NCI-H2196 treated with DMSO at 0.1 percent for 48 hours (cell line): ENCODE data around the gene TBC1D2.
"Not testable (repeated sequence)": the region's sequence is repeated elsewhere in the genome, so short reads cannot be mapped to it uniquely, and the experiment has no call there.

Experiments used
- DNase-seq: peaks from one replicate; lab custom pipeline; 2025; ENCODE audit not compliant: unreplicated experiment; lab: John Stamatoyannopoulos, UW

Gene TBC1D2

GRCh38 chr9:98271479-98271878 lies 16.0 kb upstream of the TBC1D2 start:
- no peak for DNase-seq

- DNase-seq = not testable (repeated sequence)
These were observed 14.8 kb upstream of the TBC1D2 start for GRCh38 chr9:98270284-98270683.

GRCh38 chr9:98269652-98270051 lies 14.2 kb upstream of the TBC1D2 start:
- not testable (repeated sequence) for DNase-seq

GRCh38 chr9:98267556-98267955 lies 12.1 kb upstream of the TBC1D2 start:
- not testable (repeated sequence) for DNase-seq

GRCh38 chr9:98264516-98264915 lies 9.1 kb upstream of the TBC1D2 start:
- DNase-seq = no peak

GRCh38 chr9:98263482-98264357 lies 8.3 kb upstream of the TBC1D2 start:
- peak; percentile 62 for DNase-seq

GRCh38 chr9:98263080-98263479 lies 7.6 kb upstream of the TBC1D2 start:
- no peak for DNase-seq

- DNase-seq = no peak
These were observed 6.6 kb upstream of the TBC1D2 start for GRCh38 chr9:98262056-98262455.

- DNase-seq = no peak
These were observed 5.2 kb upstream of the TBC1D2 start for GRCh38 chr9:98260635-98261034.

- DNase-seq = no peak
These were observed 4.3 kb upstream of the TBC1D2 start for GRCh38 chr9:98259791-98260190.

GRCh38 chr9:98256756-98257155 lies 1.3 kb upstream of the TBC1D2 start:
- no peak for DNase-seq

GRCh38 chr9:98255061-98255577 lies 330 bp downstream of the TBC1D2 start:
- DNase-seq = no peak

- no peak for DNase-seq
These were observed 1.0 kb downstream of the TBC1D2 start for GRCh38 chr9:98254228-98255060.

GRCh38 chr9:98253565-98253964 lies 1.9 kb downstream of the TBC1D2 start:
- DNase-seq = no peak

GRCh38 chr9:98251551-98251950 lies 3.9 kb downstream of the TBC1D2 start:
- no peak for DNase-seq

GRCh38 chr9:98249771-98250170 lies 5.7 kb downstream of the TBC1D2 start:
- no peak for DNase-seq

GRCh38 chr9:98248737-98249474 lies 6.5 kb downstream of the TBC1D2 start:
- DNase-seq = no peak

- DNase-seq = no peak
These were observed 7.4 kb downstream of the TBC1D2 start for GRCh38 chr9:98247831-98248657.

GRCh38 chr9:98242426-98242825 lies 13.0 kb downstream of the TBC1D2 start:
- no peak for DNase-seq
